Measurements from ENCODE around the gene SLC18A2.

DNA sequence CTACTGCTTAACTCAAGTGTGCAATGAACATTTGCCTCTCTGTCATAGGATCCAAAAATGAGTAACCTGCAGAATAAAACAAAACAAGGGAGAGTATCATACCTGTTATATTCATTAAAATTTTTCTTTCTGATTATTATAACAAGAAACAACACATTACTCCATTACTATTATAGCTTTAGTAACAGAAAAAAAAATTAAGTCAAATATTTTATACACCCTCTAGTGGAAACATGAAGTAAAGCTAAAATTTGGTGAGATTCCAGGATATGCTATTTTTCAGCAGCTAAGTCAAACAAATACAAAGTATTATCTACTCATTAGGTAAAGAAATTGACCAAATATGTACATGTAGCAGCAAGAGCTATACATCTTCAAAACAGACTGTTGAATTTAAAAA, 78.0 kb downstream of the SLC18A2 start:
- TF ChIP-seq, protein P1, sequence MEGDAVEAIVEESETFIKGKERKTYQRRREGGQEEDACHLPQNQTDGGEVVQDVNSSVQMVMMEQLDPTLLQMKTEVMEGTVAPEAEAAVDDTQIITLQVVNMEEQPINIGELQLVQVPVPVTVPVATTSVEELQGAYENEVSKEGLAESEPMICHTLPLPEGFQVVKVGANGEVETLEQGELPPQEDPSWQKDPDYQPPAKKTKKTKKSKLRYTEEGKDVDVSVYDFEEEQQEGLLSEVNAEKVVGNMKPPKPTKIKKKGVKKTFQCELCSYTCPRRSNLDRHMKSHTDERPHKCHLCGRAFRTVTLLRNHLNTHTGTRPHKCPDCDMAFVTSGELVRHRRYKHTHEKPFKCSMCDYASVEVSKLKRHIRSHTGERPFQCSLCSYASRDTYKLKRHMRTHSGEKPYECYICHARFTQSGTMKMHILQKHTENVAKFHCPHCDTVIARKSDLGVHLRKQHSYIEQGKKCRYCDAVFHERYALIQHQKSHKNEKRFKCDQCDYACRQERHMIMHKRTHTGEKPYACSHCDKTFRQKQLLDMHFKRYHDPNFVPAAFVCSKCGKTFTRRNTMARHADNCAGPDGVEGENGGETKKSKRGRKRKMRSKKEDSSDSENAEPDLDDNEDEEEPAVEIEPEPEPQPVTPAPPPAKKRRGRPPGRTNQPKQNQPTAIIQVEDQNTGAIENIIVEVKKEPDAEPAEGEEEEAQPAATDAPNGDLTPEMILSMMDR (IDR thresholded peaks at IDR 0.05): no peak
- TF ChIP-seq POLR2A (IDR thresholded peaks at IDR 0.05) (no peak), POLR2AphosphoS5 (IDR thresholded peaks at IDR 0.05) (no peak)

Measured in sigmoid colon (tissue), 4 donors.